Measurements from ENCODE around the gene YPEL5. TPM values are rescaled to one million over a fixed set of nuclear protein-coding genes. Genes with fewer than 3 reads are reported as not detected.
A peak's percentile ranks its signal among the peaks of the same experiment; 100 is the strongest.

Gene YPEL5
- total and polyA plus RNA-seq, 12 donors: 35.5 to 88.8 (median 68.3) TPM

GRCh38 chr2:30104307-30104706 is 42.5 kb upstream of the YPEL5 start:
- H3K9me3 ChIP-seq: no peaks in the 10 kb centered on the region
- H3K4me1 ChIP-seq: peaks cover 0 to 5% (median 0%) of the 10 kb centered on the region in 9 donors
- WGBS, 2 donors: 55 to 67% methylated on average over 2 of the region's 2 CpGs
- peaks cover 0 to 17% (median 0%) of the 10 kb centered on the region in 7 donors for H3K27me3 ChIP-seq
- H3K36me3 ChIP-seq: no peaks in the 10 kb centered on the region
- ATAC-seq: no peak
- H3K27ac ChIP-seq: no peak overlapping the region
- DNase-seq: no peak
- no peak overlapping the region for H3K4me3 ChIP-seq
- no peak for TF ChIP-seq CTCF (IDR thresholded peaks at IDR 0.05)
- intact Hi-C loops (cut with DNase I): no loop called here

DNA sequence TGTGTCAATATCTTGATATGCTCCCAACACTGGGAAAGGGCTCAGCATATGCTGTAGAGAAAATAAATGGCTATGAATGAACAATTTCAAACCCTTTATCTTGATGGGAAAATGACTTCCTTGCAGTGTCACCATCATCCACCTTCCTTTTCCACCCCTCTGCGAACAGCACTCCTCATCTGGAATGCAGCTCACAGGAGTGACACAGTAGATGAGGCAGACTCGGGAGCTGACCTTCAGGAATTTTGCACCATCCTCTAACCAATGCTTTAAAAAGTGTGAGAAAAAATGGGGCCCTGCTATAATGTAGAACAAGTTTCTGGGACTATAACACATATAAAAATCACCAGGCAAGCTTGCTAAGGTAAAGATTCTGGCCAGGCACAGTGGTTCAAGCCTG is 41.3 kb upstream of the YPEL5 start:
- intact Hi-C loops (cut with DNase I): no loop called here
- no peak overlapping the region for H3K27ac ChIP-seq
- no peak for TF ChIP-seq CTCF (IDR thresholded peaks at IDR 0.05)
- H3K27me3 ChIP-seq: peaks cover 0 to 17% (median 0%) of the 10 kb centered on the region in 7 donors
- H3K9me3 ChIP-seq: no peaks in the 10 kb centered on the region
- no peak for ATAC-seq
- no peaks in the 10 kb centered on the region for H3K36me3 ChIP-seq
- no peak for DNase-seq
- 59 to 72% methylated on average over 2 of the region's 2 CpGs for WGBS, 2 donors
- H3K4me1 ChIP-seq: peaks cover 0 to 5% (median 0%) of the 10 kb centered on the region in 9 donors
- no peak overlapping the region for H3K4me3 ChIP-seq

- intact Hi-C loops (cut with DNase I): no loop called here
- Histone ChIP-seq H3K9me3 (no peaks in the 10 kb centered on the region), H3K27me3 (peaks cover 0 to 17% (median 0%) of the 10 kb centered on the region in 7 donors), H3K4me1 (peaks cover 0 to 5% (median 0%) of the 10 kb centered on the region in 9 donors), H3K4me3 (no peak overlapping the region), H3K27ac (no peak overlapping the region), H3K36me3 (no peaks in the 10 kb centered on the region)
- no peak for DNase-seq
- TF ChIP-seq CTCF (IDR thresholded peaks at IDR 0.05): no peak
- 72 to 73% methylated on average over 9 of the region's 9 CpGs for WGBS, 2 donors
- ATAC-seq: peak in 3 of 8 donors; percentile 32 to 58 (median 55)
Measured at GRCh38 chr2:30106543-30106942, 40.3 kb upstream of the YPEL5 start.

DNA sequence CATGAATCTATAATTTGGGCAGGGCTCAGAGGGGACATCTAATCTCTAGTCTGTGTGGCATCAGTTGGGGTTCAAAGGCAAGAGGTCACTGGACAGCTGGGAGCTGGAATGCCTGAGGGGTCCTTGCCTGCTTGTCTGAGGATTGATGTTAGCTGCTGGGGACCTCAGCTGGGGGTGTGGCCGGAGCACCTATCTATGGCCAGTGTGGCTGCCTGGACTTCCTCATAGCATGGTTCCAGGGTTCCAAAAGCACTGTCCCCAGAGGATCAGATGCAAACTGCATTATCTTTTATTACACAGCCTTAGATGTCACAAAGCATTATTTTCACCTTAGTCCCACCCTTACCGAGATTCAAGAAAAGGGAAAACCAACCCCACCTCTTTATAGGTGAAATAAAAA is 38.6 kb upstream of the YPEL5 start:
- no peaks in the 10 kb centered on the region for H3K9me3 ChIP-seq
- DNase-seq: no peak
- H3K27ac ChIP-seq: no peak overlapping the region
- no peak overlapping the region for H3K4me3 ChIP-seq
- peaks cover 0 to 5% (median 0%) of the 10 kb centered on the region in 9 donors for H3K4me1 ChIP-seq
- H3K36me3 ChIP-seq: no peaks in the 10 kb centered on the region
- 77 to 88% methylated on average over 2 of the region's 2 CpGs for WGBS, 2 donors
- no peak for ATAC-seq
- H3K27me3 ChIP-seq: peaks cover 0 to 11% (median 0%) of the 10 kb centered on the region in 7 donors
- no peak for TF ChIP-seq CTCF (IDR thresholded peaks at IDR 0.05)
- intact Hi-C loops (cut with DNase I): no loop called here

All from heart right ventricle (tissue), 16 donors.